Glomerular endothelial cell (primary cell): ENCODE results near the gene MEGF11. TPM values are rescaled to one million over a fixed set of nuclear protein-coding genes. Genes with fewer than 3 reads are reported as not detected.

Experiments used
- DNase-seq: peaks from one replicate; pipeline ENCODE4 v3.0.0-alpha.2; 2011; ENCODE audit warnings: low read depth, low spot score; ENCODE audit errors: extremely low read depth
- total RNA-seq: library from RNA; depleted of rRNA; stranded (reverse); fragments of >200 nt; gene quantifications from 2 replicates; pipeline ENCODE4 v1.2.3, GENCODE V29; 2015

The MEGF11 gene
- total RNA-seq, 1 donor from 2014 or later = 0.18 TPM

DNA sequence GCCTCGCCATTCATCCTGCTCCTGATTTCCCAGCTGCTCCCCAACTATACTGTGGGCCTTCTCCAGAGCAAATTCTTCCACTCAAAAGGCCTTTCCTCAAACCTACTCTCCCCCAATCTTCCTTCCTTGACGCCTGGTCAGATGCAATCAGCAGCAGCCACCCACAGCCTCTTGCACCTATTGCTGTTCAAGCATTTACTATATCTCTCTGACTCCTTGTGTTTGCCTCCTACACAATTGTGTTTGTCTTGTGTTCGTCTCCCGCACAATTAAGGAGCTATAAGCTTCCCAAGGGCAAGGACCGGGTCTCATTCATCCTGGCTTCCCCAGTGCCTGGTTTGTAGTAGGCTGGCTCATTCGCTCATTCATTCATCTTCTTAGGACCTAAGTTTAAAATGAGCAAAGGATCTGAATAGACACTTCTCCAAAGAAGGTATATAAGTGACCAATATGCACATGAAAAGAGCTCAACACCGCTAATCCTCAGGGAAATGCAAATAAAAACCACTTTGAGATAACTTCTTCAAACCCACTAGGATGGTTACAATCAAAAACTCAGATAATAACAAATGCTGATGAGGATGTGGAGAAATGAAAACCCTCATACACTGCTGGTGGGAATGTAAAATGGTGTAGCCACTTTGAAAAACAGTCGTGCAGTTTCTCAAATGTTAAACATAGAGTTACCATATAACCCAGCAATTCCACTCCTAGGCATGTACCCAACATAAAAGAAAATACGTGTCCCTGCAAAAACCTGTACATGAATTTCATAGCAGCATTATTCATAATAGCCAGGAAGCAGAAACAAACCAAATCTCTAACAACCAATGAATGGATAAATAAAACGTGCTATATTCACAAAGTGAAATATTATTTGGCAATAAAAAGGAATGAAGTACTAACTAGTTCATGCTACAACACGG, 31.0 kb downstream of the MEGF11 start:
- no peak for DNase-seq

DNA sequence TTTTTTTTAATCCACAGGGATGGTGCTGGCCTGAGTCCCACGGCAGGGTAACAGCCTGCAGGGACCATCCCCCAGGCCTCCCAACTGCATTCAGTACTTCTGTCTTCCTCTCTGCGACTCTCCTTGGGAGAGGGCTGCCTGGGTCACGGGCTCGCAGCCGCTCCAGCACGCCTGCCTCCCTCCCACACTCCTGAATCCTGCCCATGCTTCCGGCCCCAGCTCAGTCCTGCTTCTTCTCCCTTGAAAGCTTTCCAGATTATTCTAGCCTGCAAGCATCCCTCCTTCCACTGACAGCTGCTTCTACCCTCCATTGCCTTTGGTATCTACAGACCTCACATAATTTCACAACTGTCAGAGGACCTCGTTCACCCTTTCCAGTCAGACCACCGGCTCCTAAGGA, 32.4 kb downstream of the MEGF11 start:
- DNase-seq = no peak

DNA sequence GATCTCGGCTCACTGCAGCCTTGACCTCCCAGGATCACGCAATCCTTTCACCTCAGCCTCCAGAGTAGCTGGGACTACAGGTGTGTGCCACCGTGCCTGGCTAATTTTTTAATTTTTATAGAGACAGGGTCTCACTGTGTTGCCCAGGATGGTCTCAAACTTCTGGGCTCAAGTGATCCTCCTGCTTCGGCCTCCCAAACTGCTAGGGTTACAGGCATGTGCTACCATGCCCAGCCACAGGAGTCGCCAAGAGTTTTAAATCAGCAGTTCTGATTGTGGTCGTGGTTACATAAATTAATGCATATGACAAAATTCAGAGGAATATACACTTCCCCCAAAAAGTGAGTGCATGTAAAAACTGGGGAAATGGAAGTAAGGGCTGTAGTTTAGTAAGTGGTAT, 32.9 kb downstream of the MEGF11 start:
- no peak for DNase-seq

DNA sequence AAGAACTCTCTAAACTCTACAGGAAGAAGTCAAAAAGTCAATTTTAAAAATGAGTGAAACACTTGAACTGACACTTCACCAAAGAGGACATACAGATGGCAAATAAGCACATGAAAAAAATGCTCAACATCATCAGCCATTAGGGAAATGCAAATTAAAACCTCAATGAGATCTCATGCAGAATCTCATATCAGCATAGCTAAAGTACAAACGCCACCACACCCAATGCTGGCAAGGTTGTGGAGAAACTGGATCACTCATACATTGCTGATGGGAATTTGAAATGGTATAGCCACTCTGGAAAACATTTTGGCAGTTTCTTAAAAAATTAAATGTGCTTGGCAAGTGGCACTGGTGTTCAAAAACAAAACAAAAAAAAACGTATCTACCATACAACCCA, 34.2 kb downstream of the MEGF11 start:
- no peak for DNase-seq

DNA sequence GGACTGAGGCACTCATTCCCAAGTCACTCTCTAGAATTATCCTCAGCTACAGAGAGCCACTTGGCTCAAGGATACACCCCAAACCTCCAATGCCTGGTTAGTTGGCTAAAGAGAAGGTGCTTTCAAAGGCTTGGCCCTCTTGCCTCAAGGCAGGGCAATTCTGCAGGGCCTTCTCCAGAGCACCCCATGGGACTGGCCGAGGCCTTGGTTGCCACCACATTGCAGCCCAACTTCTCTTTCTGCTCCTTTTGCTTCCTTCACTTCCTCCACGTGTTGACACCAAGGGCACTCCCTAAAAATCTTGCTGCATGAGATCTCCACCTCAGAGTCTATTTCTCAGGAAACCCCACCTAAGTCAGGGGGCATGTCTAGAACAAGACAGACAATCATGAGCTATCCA, 36.7 kb downstream of the MEGF11 start:
- no peak for DNase-seq

DNA sequence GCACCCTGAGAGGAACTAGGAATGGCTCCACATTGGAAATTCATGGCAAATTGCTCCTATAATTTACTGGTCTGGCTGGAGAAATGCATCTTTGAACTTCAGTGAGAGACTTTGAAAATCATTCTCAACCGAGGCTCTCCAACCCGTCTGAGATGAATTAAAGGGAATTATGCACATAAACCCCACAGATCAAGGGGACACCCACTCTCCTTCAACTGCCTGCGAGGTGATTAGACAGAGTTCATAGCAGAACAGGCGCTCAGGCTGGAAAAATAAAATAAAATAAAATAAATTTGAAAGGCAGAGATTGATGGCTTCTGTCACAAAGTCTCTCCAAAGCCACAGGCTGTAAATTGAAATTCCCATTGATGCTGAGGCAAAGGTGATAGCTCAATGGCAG, 37.7 kb downstream of the MEGF11 start:
- DNase-seq = no peak

DNA sequence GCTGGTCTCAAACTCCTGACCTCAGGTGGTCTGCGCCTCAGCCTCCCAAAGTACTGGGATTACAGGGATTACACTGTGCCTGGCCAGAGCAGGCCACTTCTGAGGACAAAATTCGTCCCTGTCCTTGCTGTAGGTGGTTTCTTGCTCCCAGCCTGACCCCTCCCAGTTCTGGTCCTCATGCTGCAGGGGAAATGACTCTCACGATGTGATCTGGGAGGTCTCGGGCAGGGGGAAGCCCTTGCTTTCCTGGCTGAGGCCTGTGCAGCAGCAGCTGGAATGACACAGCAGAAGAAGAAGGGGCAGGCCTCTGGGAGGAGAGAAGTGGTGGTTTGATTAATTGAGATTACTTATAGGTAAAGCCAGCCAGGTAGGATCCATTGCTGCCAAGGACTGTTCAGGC, 39.3 kb downstream of the MEGF11 start:
- no peak for DNase-seq

DNA sequence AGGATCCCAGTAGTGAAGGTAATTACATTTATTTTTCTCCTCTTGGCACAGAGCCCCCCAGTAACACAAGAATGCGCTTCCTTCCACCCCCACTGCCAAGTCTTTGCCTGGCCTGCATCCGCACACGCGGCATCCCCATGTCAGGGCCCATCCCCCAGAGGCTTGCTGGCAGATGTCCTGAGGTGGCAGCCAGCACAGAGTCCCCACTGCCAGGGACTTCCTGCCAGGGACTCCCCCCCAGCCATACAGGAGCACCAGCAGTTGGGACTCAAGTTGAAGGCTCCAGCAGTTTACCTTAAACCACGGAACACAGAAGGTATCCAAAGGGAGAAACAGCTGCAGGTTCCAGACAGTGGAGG, 41.0 kb downstream of the MEGF11 start:
- DNase-seq = no peak

DNA sequence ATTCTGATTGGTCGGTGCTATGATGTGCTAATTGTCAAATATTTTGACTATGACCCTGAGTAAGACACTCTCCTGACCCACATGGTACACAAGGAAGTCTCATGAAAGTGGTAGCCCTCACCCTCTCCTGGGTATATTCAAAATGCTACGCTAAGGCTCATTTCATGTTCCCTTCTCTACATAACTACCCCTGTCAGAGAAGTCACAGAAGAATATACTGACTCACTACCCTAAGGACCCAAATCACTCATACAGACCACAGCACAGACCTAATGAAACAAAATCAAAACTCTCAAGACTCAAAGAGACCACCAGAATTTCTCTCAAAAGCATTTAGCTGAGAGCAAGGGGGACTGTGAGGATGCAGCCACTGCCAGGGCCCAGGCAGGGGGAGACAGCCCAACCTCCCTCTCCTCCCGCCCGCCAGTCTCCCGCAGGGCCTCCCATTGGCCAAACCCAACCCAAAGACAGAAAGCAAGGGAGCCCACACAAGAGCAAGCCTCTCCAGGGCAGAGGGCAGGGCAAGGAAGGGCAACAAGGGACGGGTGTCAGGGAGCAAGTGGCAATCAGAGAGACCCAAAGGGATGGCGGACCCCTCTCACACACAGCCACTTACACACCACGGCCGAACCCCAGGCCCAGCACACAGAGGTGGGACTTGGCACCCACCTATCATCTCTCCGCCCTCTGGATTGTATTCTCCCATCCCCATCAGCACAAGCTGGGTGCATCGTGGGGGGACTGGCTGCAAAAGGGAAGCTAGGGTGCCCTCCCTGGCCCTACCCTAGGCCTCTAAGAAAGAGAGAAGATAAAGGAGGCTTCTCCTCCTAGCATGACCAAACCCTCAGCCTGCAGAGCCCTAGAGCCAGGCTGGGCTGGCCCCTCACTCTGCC, 41.6 kb downstream of the MEGF11 start:
- no peak for DNase-seq

DNA sequence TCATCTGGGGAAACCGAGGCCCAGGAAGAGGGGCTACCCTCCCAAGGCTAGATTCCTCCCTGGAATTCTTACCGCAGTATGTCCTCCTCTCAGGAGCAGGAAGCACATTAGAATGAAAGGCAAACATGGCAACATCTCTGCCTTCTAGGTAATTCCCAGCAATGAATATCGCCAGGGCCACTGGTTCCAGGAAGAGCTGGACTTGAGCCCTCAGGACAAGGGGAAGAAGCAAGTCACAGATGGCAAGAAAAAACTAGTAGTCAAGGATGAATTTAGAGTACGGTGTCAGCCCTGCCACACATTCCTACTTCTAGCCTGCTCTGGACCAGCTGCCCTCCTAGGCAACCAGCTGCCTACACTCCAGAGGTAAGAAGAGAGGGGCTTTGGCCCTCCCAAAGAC, 42.9 kb downstream of the MEGF11 start:
- DNase-seq = no peak

DNA sequence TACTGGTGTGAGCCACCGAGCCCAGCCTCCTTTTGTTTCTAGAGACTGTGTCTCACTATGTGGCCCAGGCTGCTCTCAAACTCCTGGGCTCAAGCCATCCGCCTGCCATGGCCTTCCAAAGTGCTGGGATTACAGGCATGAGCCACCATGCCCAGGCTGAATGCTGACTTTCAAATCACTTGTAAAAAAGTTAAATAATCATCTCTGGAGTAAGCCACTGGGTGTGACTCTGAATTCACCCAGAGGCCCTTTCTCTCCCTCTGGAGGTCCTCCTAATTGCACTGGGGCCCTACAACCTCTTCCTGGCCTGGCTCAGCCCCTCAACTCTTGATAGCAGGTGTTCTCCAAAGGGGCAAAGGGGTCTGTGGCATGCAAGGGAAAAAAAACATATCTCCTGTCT, 54.8 kb downstream of the MEGF11 start:
- DNase-seq = no peak

DNA sequence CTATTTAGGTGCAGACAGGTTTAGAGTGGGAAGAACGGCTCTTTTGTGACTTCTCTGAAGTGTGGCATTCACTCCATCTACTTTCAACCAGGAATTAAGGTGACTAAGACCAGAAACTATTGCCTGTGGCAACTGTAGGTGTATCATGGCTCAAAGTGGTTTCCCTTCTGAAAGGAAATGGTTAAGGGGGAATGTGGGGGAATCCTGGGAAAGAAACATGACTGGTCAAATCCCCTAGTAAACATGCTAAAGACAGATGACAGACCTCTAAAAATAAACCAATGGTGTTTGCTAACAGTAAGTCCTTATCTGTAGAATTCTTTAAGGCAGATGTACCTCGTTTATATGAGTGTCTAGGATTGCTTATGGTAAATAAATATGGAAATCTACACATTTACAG, 56.9 kb downstream of the MEGF11 start:
- DNase-seq = no peak

DNA sequence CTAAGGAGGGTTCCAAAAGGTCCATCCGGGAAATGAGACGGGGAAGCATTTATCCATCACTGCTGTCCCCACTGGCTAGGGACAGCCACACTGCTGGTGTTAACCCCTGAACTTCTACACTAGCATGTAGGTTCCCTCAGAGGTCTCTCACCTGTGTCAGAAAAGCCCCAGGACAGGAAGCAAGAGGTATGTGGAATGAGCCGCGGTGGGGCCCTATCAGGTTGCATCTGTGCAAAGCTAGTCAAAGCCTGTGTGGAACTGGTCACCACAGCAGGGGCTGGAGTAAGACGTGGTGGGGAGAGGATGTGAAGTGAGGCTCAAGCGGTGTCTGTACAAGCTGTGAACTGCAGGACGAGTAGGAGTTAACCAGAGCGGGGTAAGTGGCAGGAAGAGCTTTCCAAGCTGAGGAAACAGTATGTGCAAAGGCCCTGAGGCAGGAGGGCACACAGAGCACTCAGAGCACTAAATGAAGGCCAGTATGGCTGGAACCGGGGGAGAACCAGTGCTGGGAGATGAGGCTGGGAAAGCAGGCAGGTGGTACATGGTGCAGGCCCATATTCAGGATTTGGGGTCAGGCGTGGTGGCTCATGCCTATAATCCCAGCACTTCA, 57.8 kb downstream of the MEGF11 start:
- DNase-seq = no peak

DNA sequence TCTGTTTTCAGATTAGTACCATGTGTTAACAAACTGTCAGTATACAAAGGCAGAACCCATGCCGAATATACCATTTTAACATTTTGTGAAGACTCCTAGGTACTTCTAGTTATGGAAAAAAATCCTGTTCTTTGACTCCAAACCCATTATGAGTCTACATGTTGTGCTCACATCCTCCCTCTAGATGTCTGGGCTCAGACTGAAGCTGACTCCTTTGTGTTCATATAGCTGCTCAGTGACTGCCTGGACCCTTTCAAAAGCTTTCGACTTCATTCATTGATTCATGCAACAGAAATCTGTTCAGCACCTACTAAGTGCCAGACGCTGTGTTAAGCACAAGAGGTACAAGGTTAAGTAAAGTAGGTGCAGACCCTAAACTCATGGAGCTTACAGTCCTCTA, 60.5 kb downstream of the MEGF11 start:
- DNase-seq = no peak

DNA sequence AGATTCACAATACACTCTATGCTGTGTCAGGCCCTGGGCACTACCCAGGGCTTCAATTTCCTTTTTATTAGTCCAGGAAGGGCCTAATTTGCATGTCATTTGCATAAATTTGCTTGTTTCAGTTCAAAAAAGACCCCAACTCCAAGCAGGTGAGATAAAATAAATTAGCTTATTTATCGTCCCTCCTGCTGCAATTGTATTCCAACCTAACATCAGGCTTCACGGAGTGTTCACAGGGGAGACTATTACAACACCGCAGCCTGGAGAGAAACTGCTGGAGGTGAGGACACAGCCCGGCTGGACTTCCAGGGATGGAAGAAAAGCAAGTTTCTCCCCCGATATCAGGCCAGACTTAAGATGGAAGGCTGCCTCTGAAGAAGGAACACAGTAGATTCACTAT, 62.8 kb downstream of the MEGF11 start:
- DNase-seq = no peak

DNA sequence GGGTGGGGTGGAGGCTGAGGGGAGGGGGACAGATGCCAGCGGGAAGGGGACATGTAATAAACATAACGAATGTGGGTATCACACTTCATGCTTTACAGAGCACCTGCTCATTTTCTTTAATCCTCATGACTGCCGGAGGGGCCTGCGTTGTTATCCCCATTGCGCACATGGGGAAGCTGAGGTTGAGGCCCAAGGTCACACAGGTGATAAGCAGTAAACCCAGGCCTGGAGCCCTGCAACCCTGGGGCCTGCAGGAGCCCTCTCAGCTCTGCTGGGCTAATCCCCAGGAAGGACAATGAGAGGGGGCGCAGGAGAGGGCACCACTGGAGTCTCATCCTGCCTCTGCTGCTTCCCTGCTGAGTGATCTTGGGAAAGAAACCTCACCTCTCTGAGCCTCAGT, 64.3 kb downstream of the MEGF11 start:
- DNase-seq = no peak

DNA sequence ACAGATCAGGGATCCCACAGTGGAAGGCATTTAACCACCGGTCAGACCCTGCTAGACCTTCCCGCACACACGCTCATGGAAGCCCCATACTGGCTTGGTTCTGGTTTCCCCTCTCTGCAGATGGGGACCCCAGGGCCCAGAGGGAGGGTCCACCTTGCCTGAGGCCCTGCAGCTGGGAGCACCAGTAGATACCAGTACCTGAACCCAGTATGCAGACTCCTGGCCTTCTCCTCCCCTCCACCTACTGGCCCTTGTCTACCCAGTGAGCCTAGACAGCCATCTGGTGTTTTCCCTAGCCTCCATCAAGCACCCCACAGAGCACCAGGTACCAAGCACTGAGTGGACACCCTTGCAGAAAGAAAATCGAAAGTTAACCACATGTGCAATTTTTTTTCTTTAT, 65.1 kb downstream of the MEGF11 start:
- DNase-seq = no peak

DNA sequence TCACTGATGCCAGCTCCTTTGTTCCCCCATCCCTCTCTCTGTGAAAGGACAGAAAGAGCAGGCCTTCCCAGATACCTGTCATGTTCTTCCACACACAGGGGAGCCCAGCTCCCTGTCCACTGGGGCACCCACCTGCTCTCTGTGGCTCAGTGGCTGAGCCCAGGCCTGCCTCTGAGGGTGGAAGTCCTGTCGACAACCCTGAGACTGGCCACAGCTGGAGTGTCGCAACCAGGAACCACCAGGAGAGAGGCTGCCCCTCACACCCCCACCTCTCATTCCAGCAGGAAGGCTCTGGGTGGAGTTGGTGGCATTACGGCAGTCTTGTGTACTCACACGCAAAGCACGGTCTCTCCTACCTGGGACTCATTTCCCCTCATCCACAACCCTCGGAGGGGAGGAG, 66.3 kb downstream of the MEGF11 start:
- no peak for DNase-seq

DNA sequence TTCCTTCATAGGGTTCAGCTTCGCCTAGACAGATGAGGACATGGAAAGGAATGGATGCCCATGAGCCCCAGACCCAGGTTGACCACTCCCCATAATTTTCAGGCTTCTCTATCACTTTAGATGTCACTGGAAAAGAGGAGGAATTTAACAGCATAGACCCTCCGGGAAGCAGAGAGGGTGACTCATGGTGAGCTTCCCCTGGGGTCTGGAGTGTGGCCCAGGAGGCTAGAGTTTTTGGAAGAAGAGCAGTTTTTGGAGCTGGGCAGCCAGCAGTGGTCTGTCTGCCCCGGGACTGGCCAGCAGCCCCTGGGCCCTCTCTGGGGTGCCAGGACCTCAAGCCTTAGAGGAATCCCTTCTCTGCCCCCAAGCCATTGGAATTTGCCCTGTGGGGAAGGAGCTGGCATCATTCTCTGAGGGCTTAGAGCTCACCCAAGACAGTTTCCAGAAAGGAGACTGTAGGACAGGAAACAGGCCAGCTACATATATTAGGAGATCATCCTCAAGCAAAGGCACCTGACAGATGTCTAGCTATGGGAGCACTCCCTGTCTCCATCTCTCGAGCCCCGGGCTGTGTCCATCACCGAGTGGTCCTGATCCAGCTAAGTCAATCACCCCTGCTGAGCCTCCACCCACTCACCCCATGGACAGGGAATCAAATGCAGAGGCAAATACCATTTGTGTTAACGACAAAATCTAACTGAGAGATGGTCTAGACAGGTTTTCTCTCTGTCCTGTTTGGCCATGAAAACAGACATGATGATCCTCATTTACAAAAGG, 67.3 kb downstream of the MEGF11 start:
- DNase-seq = no peak

DNA sequence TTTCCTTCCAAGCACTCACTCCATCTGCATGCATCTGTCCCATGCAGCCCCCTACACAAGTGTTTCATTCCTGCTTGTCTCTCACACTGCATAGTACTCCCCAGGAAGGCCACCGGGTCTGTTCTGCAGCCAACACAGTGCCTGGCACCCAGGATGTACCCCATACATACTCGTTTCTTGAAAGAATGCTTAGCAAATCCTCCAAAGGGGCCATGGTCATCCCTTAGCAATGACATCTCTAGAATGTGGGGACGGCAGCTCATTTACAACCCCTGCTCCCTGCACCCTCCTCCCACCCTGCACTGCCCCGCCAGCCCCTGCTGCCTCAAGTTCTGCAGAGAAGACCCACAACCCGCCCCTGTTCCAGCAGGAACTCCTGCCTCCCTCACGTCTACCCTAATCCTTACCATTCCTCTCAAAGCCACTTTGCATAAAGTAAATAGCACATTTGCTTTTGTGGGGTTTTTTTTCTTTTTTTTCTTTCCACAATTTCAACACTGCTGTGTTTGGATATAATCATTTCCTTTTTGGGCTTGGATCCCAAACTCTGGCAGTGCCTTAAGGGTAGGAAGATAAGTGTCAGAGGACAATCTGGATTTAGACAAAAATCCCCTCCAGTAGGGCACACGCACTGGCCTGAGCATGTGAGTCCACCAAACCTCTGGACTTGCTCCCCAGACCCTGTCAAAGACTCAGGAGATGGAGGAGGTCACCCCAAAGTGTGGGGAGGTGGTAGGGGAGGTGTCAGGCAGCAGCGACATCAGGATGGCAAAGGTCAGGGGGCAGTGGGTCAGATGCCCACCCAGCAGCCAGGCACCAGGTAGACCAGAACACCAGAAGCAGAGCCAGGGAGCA, 68.4 kb downstream of the MEGF11 start:
- no peak for DNase-seq
